NCI-H2029 (cell line): ENCODE measurements around the gene SEZ6L.

Experiments used
- DNase-seq: peaks from one replicate; lab custom pipeline; 2025; lab: John Stamatoyannopoulos, UW

SEZ6L gene

DNA sequence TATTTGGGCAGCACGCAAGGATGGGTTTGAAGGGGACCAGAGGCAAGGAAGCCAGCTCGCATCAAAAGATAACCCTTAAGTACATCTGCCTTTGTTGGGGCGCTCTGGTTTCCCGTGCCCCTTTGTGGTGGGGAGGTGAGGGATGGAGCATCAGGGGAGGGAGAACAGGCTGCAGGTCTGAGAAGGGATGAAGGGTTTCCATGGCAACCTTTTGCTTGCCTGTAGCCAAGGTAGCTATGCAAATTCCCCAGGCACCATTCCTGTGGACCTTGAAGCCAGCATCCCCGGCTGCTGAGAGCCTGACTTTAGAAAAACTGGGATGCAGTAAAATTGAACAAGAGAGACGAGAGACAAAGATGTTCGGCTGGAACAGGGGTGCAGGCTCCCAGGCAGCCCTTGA is 75.7 kb downstream of the SEZ6L start:
- no peak for DNase-seq

DNA sequence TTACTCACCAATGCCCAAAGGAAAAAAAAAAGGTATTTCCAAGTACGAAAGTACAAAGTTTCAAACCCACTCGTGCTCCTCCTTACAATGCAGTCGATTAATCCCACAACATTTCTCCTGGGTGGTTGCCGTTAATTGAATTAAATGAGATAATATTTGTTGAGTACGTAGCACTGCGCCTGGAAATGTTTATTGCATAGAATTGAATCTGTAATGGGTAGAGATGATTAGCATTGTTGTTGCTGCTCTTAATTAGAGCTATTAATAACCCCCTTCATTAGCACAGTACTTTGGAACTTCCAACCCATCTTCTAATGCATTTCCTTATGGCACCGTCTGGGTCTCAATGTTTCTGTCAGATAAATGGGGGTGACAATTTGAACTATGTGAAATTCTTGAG is 77.3 kb downstream of the SEZ6L start:
- DNase-seq, result no peak

DNA sequence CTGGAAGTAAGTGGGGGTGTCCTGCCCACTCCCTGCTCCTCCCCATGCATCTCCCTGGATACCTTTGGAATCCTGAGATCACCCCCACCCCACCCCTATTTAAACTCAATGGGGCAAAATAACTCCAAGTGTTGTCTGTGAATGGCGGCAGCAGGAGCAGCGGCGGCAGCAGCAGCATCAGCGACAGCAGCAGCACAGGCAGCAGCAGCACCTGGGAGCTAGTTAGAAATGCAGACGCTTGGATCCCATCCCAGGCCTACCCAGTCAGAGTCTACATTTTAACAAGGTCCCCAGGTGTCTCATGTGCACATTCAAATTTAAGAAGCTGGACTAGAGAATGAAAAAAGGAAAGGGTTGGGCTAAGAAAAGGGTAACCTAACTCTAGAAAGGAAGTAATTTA is 82.6 kb downstream of the SEZ6L start:
- no peak for DNase-seq

DNA sequence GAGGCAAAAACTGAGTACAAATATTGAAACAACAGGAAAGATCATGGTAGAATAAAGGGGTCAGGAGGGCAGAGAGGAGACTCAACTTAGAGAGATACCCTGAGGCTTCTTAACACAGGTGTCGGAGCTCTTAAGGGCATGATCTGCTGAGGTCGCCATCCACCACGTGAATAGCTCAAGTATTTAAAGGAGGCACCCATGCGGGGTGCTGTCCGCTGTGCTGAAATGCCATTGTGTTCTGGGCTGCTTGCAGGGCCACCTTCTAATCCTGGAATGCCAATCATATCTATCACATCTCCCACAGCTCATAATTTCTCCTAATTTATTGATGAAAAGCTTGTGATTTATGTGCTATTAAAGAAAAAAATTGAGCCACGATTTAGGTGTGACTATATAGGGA is 90.2 kb downstream of the SEZ6L start:
- DNase-seq, result no peak

DNA sequence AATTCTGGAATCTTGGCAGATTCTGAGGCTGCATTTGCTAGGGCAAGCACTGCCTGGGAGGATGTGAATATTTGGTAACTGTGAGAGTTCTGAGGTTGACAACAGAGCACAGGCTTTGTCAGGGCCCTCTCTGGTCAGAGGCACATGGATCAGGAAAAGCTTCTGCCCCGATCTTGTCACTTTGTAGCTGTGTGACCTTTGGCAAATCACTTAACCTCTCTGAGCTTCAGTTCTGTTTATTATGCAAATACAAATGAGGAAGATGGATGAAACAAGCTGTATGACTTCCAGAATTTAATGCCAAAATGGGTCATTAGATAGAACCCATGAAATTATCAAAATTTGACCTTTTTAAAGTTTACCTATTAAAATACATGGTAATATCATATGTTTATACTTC is 94.9 kb downstream of the SEZ6L start:
- DNase-seq, result no peak

DNA sequence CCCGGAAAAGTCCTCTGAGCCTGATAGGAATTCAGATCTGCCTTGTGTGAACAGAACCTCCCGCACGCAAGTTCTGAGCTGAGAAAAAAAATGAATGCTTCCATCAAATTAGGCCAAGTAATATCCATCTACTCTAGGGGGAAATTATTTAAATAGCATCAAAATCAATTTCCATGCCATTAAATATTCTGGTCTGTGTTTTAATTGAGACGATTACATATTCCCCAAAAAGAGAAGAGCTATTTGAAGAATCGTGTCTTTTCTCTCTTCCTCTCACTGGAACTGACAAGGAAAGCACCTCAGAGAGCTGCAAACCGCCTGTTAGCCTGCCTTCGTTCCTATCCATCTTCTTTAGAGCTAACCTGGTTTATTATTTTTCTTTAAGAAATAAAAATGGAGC is 96.0 kb downstream of the SEZ6L start:
- DNase-seq, result no peak

DNA sequence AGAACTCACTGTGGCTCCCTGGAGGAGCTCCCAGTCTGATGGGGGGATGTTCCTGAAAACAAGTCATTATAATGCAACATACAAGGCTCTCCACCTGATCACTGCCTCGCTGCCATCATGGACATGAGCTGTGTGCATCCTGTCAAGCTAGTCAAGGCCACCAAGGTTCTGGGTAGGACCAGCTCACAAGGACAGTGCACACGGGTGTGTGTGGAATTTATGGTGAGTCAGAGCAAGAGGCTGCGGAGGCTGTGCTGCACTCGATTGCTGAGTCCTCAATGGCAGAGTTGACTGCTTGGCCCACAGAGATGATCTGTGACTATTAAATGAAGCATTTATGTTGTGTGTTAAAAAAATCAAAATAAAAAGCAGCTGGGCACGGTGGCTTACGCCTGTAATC is 96.6 kb downstream of the SEZ6L start:
- no peak for DNase-seq

DNA sequence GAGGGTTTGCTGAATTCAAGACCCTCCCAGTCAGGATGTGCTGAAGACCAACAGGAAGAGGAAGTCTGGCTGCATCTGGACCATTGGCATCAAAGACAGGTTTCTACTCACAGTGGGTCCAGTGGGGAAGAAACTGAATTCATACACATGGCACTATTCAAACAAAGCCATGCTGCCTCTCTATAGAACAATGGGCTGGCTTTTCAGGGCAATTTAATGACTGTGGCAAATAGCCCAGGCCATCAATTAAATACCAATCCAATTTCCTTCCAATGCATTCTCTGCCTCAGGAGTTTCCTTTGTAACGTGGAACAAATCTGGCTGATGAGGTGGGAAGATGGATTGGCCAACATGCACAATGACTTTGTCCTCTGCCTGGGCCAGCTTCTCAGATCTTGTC is 98.6 kb downstream of the SEZ6L start:
- peak; percentile 29 for DNase-seq

DNA sequence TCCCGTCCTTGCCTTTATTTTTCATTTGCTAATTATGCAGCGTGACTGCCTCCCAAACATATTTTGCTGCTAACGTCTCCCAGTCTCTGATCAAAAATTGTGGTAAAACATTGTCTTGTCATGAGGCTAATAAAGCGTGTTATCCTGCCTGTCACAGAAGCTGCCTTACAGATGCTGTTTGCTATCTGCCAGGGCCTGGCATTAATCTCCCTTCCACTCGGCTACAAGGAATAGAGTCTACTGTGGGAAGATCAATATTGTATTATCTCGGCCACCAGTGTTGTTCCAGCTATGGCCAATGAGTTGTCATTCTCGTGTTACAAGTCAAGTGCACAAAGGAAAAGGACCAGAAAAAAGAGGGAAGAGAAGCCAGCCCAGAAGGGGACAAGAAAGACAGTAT is 100.3 kb downstream of the SEZ6L start:
- DNase-seq, result no peak

DNA sequence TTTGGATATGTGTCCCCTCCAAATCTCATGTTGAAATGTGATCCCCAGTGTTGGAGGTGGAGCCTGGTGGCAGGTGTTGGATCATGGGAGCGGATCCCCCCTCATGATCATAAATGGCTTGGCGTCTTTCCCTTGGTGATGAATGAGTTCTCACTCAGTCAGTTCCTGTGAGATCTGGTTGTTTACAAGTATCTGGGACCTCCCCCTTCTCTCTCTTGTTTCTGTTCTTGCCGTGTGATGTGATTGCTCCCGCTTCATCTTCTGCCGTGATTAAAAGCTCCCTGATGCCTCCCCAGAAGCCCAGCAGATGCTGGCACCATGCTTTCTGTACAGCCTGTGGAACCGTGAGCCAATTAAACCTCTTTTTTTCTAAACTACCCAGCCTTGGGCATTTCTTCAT is 102.2 kb downstream of the SEZ6L start:
- peak; percentile 2 for DNase-seq

DNA sequence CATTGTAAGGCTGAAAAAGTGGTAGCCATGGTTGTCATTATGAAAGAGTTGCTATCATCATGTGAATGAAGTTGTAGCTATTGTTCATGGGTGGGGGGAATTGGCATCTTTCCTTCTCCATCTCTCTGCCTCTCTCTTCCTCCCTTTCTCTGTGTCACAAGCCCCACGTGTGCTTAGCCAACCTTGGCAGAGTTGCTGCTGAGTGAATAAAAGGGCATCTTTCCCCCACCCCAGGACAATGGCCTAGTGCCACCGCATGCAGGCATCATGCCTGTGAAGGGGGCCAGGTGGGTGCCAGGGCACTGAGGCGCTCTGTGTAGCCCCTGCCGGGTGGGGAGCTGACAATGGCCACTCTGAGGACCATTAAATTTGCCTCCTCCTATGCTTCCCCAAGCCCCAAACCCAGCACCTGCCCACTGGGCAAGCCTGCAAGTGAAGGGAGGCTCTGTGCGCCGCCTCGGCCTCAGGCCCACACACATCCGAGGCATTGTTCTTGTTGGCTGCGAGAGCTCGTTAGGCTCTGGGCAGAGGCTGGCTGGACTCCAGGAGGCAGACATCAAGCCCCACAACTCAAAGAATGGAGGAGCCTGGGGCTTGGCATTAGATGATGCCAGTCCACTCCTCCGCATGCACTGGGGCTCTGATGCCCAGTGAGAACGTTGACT is 103.9 kb downstream of the SEZ6L start:
- DNase-seq, result peak; percentile 33

DNA sequence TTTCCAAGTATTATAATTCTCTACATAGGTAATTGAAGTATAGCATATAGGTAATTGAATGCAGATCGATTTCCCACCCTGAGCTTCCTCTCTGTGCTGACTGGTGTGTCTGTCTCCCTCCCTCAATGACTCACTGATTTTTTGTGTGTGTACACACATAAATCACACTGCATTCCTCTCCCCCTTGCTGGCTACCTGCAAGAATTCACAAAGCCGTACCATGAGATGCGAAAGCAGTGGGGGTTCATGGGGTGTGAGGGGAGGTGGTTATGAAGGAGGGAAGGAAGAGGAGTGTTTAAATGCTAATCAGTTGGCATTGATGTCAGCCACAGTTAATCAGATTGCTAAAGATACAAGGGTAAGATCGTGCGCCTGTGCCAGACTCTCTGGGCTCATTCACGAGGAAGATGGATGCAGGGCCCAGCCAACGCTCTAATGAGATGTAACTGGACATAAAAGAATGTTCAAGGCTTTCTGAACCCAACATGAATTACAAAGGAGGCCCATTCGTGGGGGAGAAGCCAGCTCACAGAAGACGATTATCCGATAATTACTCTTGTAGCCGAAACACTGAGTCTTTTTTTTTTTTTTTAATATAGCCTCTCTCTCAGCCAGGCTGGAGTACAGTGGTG is 107.4 kb downstream of the SEZ6L start:
- DNase-seq, result no peak

DNA sequence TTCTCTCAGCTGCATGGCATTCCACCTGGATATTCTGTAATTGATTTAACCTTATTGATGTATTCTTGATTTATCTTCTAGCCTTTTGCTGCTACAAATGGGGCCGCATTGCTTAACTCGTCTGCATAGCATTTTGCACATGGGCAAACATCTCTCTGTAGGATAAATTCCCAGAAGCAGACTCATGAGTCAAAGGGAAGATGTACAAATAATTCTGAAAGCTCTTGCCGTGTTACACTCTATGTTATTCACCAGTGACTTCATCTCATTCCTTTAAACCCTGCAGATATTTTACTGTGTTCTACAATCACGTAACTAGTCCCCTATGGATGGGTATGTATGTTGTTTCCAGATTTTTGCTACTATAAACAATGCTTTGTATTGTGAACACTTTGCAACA is 112.7 kb downstream of the SEZ6L start:
- no peak for DNase-seq

DNA sequence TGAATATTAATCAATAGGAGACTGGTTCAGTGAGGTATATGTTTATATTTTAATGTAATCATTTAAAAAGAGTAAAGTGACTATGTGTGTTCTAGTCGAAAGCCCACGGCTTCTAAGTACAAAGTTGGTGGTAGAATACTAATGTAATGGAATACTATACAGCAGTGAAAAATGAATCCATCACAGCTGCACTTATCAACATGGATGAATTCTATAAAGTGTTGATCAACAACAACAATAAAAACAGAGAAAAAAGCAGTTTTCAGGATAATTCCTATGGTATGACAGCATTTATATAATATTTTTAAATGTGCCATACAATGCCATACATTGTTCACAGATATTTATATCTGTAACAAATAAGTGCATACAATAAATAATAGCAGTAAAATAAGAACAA is 114.1 kb downstream of the SEZ6L start:
- no peak for DNase-seq

DNA sequence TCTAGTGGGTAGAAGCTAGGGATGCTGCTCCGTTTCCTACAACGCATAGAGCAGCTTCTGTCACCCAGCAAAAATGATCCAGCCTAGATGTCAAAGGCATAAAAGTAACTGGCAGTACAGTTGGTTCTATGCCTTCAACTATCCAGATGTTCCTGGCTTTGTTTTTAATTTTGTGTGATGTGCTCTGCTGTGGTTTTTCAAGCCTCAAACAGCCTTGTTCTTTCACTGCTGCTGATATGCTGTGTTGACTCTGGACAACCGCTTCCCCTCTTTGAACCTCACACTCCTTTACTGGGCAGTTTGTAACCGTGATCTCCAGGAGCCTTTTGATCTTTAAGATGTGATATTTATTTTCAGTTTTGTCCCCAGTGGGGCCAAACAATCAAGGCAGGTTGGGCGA is 116.4 kb downstream of the SEZ6L start:
- no peak for DNase-seq

DNA sequence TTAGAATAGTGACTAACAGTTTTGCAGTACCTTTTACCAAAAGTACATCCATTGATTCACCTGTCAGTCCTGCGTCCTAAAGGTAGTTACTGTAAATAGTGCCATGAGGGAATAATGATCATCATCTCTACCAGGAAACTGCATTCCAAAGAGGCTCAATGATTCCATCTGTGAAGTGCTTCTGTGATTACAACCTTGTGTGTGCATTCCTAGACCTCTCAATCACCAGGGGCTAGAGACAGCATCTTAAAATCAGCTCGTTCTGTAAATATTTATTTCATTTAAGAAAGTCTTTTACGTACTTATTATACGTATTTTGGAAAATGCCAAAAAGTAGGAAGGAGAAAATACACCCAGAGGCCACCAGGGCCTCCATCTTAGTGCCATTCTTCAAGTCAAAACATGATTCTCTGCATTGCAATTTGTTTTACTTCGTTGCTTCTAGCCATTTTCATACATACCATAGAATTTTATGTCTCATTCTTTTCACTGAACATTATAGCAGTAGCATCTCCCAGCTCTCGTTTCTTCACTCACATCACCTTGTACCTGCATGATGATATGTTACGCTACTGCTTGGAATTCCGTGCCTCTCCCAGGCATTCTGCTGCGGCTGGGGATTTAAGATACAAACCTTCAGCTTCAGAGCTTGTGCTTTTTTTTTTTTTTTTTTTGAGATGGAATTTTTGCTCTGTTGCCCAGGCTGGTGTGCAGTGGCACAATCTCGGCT is 117.0 kb downstream of the SEZ6L start:
- no peak for DNase-seq

DNA sequence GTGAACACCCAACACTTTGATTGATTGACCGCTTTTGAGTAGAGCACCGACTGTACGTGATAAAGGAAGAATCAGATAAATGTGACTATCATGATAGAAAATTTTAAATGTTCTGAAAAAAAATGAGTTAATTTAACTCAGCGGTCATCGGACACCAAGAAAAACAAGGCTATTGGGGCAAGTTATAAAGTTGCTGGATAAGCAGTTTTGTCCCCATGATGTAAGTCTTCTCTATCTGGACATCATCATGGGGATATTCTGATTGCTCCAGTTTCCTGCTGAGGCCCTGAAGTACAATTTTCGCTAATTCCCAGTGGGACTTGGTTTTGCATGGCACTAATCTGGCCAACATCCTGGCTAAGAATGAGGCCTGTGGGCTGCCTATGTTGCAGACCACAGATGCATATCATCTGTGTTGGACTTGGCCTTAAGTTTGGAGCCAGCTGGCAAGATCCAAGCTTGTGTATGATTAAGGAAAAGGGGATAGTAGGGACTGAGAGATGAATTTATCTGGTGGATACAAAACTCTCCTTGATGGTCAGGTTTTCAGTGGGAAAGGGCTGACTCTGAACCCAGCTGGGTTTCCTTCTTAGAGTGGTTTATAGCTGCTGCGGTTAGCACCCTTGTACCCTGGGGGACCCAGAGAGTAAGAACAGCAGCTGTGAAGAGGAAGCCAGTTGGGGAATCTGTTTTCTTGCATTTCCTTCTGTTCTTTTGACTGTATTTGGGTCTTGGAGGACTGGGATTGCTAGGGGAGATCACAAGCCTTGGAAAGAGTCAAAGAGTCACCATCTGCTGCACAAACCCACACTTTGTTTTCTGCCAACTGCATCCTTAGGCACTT is 118.3 kb downstream of the SEZ6L start:
- DNase-seq, result no peak

DNA sequence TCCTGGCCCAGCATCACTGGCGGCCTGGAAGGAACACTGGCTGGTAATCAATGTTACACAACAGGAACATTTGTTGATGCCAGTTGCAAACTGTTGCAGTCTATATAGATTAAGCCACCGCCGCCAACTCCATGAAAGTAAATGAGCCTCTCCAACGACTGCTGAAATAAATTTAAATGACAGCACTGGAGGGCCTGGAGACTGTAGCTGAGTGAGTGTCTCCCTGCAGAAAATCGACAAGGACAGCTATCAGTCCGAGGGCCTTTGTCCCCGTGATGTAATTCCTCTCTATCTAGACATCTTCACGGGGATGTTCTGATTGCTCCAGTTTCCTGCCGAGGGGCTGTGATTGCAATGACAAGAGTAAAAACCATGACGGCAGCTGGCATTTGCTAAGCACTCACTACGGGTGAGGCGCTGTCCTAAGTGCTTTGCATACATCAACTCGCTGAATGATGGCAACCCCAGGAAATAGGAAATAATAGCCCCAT is 120.4 kb downstream of the SEZ6L start:
- no peak for DNase-seq

DNA sequence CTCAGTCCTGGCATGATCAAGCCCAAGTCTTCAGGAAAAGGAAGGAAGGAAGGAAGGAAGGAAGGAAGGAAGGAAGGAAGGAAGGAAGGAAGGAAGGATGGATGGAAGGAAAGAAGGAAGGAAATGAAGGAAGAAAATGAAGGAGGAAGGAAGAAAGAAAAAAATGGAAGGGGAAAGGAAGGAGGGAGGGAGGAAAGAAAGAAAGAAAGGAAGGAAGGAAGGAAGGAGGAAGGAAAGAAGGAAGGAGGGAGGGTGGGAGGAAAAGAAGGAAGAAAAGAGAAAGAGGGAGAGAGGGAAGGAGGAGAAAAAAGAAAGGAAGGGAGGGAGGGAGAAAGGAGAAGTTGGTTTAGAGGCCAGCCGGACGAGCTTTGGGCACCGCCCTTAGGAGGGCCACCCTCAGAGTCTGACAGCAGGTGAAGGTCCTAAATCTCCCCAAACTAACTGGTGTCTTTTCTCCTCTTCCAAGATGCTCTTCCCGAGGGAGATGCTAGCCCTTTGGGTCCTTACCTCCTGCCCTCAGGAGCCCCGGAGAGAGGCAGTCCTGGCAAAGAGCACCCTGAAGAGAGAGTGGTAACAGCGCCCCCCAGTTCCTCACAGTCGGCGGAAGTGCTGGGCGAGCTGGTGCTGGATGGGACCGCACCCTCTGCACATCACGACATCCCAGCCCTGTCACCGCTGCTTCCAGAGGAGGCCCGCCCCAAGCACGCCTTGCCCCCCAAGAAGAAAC is 122.8 kb downstream of the SEZ6L start:
- no peak for DNase-seq

DNA sequence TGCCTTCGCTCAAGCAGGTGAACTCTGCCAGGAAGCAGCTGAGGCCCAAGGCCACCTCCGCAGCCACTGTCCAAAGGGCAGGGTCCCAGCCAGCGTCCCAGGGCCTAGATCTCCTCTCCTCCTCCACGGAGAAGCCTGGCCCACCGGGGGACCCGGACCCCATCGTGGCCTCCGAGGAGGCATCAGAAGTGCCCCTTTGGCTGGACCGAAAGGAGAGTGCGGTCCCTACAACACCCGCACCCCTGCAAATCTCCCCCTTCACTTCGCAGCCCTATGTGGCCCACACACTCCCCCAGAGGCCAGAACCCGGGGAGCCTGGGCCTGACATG is 123.4 kb downstream of the SEZ6L start:
- no peak for DNase-seq

DNA sequence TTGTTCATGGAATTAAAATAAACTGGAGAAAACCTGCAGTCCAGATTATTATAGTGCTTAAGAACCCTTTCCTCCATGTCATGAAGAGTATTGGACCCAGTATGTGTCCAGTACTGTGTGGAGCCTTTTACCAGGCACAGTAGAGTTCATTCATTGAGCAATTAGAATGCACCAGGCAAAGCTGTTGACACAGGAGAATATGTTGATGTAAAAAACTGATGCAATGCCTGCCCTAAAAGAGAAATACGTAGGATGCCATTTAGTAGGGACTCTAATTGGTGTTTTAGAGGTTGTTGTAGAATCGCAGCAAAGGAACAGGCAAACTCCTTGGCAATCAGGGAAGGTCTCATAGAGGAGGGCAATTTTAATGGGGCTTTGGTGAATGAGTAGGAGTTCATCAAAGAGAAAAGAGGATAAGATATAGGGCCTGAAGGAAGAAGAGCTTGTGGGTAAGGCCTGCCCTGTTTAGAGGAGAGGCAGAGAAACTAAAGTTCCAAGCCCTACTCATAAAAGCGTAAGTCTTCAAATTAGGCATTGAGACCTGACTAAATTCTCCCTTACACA is 126.4 kb downstream of the SEZ6L start:
- DNase-seq, result no peak
